Left renal cortex interstitium (tissue), 4 donors: Measurements from ENCODE around the gene ZCCHC10. TPM values are rescaled to one million over a fixed set of nuclear protein-coding genes. Genes with fewer than 3 reads are reported as not detected.

Source experiments
- polyA plus RNA-seq, 4 donors: library from polyadenylated mRNA; unstranded; fragments of 120-200 nt; gene quantifications; one replicate each; pipeline ENCODE4 v1.2.1, GENCODE V29; 2013; ENCODE audit not compliant: insufficient read length in 4 of 4

ZCCHC10 gene
- polyA plus RNA-seq, 4 donors, result 29.8 to 35.7 (median 31.1) TPM

Other genes with a start within 250 kb of the ZCCHC10 start
- gene SEPTIN8, start 249.3 kb downstream of the ZCCHC10 start, polyA plus RNA-seq, result 10 to 100 TPM; 74.2 to 84.5 (median 79.2) TPM
- 1 to 10 TPM; 4.5 to 5.1 (median 4.6) TPM for gene SOWAHA, start 213.2 kb downstream of the ZCCHC10 start, polyA plus RNA-seq
- gene SHROOM1, start 195.9 kb downstream of the ZCCHC10 start, polyA plus RNA-seq, result 10 to 100 TPM; 11.6 to 22.7 (median 18.4) TPM
- 1 to 10 TPM; 1.6 to 1.8 (median 1.8) TPM for gene GDF9, start 160.1 kb downstream of the ZCCHC10 start, polyA plus RNA-seq
- 100 to 1,000 TPM; 191 to 319 (median 201) TPM for gene UQCRQ, start 159.9 kb downstream of the ZCCHC10 start, polyA plus RNA-seq
- 1 to 10 TPM; 2.3 to 7.8 (median 6.4) TPM for gene LEAP2, start 152.9 kb downstream of the ZCCHC10 start, polyA plus RNA-seq
- gene AFF4, start 62.9 kb downstream of the ZCCHC10 start, polyA plus RNA-seq, result 10 to 100 TPM; 51.4 to 72.8 (median 59.6) TPM
- gene HSPA4, start 25.5 kb upstream of the ZCCHC10 start, polyA plus RNA-seq, result 100 to 1,000 TPM; 110 to 155 (median 124) TPM